GM18870 (cell line): Measurements from ENCODE around the gene SSU72.
A peak's percentile ranks its signal among the peaks of the same experiment; 100 is the strongest.
"Not testable (repeated sequence)": the region's sequence is repeated elsewhere in the genome, so short reads cannot be mapped to it uniquely, and the experiment has no call there.

Experiments used
- ATAC-seq: cut with Tn5 transposase; IDR thresholded peaks from one replicate; pipeline ENCODE4 v1.9.1; 2021; ENCODE audit warnings: moderate library complexity; ENCODE audit not compliant: unreplicated experiment

SSU72 gene

GRCh38 chr1:1529936-1530335 lies 44.7 kb downstream of the SSU72 start:
- ATAC-seq = no peak

- no peak for ATAC-seq
Measured at GRCh38 chr1:1529321-1529720, 45.3 kb downstream of the SSU72 start.

GRCh38 chr1:1528301-1529267 lies 46.1 kb downstream of the SSU72 start:
- ATAC-seq = no peak

- ATAC-seq = no peak
Measured at GRCh38 chr1:1527092-1527816, 47.4 kb downstream of the SSU72 start.

GRCh38 chr1:1526476-1526875 lies 48.2 kb downstream of the SSU72 start:
- ATAC-seq = not testable (repeated sequence)

- ATAC-seq = not testable (repeated sequence)
Measured at GRCh38 chr1:1524750-1525383, 49.8 kb downstream of the SSU72 start.

- not testable (repeated sequence) for ATAC-seq
Measured at GRCh38 chr1:1523651-1524050, 51.0 kb downstream of the SSU72 start.

- ATAC-seq = not testable (repeated sequence)
Measured at GRCh38 chr1:1523226-1523625, 51.4 kb downstream of the SSU72 start.

GRCh38 chr1:1522536-1522935 lies 52.1 kb downstream of the SSU72 start:
- not testable (repeated sequence) for ATAC-seq

GRCh38 chr1:1521331-1521730 lies 53.3 kb downstream of the SSU72 start:
- ATAC-seq = no peak

GRCh38 chr1:1519805-1520505 lies 54.7 kb downstream of the SSU72 start:
- ATAC-seq = not testable (repeated sequence)

GRCh38 chr1:1518621-1519007 lies 56.0 kb downstream of the SSU72 start:
- ATAC-seq = not testable (repeated sequence)

GRCh38 chr1:1517973-1518620 lies 56.6 kb downstream of the SSU72 start:
- no peak for ATAC-seq

- ATAC-seq = not testable (repeated sequence)
Measured at GRCh38 chr1:1516923-1517322, 57.7 kb downstream of the SSU72 start.

GRCh38 chr1:1514376-1514775 lies 60.3 kb downstream of the SSU72 start:
- not testable (repeated sequence) for ATAC-seq

- ATAC-seq = not testable (repeated sequence)
Measured at GRCh38 chr1:1513675-1514074, 61.0 kb downstream of the SSU72 start.

- ATAC-seq = not testable (repeated sequence)
Measured at GRCh38 chr1:1512425-1512824, 62.2 kb downstream of the SSU72 start.

- ATAC-seq = peak; percentile 83
Measured at GRCh38 chr1:1511533-1512285, 63.0 kb downstream of the SSU72 start, which contains the start of gene ATAD3A. Gene ATAD3A, plus strand, starts transcription at chr1:1512162. Its CDS starts 107 bp downstream, at chr1:1512269.

- ATAC-seq = no peak
Measured at GRCh38 chr1:1510912-1511532, 63.6 kb downstream of the SSU72 start.
